Activated T-cell treated with anti-CD3 and anti-CD28 coated beads for 4 hours (primary cell): ENCODE results near the gene ERAL1.
"Not testable (repeated sequence)": the region's sequence is repeated elsewhere in the genome, so short reads cannot be mapped to it uniquely, and the experiment has no call there.

ENCODE experiments used
- DNase-seq: peaks from one replicate; pipeline ENCODE4 v3.0.0-alpha.2; 2020

ERAL1 gene

DNA sequence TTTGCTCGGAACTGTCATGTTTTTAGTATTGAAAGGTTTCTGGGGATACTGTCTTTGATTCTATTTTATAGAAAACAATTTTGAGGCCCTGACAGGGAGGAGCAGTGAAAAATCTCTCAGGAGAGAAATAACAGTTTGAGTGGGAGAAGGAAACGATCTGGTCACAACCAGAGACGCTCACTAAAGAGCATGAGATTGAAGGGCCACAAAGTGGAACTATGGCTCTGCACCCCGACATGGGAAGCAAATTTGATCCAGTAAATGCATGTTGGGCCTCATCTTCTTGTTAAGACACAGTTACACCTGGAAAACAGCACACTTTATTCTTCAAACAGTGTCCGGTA lies 492 bp downstream of the ERAL1 start:
- no peak for DNase-seq

DNA sequence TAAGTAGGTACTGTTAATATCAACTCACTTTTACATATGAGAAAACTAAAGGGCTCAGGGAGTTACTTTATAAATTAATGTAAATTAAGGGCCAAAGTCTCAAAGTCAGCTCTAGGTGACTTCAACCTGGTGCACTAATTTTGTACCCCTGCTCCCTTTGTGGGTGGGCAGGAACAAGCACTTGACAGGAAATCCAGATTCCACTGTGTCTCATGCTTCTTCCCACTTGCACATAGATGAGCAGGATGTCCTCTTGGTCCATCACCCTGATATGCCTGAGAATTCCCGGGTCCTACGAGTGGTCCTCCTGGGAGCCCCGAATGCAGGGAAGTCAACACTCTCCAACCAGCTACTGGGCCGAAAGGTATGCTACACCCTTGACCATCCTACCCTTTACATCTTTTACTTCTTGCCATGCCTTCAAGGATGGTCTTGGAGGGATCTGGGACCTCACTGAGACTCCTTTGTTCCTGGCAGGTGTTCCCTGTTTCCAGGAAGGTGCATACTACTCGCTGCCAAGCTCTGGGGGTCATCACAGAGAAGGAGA lies 1.3 kb downstream of the ERAL1 start:
- DNase-seq, result no peak

DNA sequence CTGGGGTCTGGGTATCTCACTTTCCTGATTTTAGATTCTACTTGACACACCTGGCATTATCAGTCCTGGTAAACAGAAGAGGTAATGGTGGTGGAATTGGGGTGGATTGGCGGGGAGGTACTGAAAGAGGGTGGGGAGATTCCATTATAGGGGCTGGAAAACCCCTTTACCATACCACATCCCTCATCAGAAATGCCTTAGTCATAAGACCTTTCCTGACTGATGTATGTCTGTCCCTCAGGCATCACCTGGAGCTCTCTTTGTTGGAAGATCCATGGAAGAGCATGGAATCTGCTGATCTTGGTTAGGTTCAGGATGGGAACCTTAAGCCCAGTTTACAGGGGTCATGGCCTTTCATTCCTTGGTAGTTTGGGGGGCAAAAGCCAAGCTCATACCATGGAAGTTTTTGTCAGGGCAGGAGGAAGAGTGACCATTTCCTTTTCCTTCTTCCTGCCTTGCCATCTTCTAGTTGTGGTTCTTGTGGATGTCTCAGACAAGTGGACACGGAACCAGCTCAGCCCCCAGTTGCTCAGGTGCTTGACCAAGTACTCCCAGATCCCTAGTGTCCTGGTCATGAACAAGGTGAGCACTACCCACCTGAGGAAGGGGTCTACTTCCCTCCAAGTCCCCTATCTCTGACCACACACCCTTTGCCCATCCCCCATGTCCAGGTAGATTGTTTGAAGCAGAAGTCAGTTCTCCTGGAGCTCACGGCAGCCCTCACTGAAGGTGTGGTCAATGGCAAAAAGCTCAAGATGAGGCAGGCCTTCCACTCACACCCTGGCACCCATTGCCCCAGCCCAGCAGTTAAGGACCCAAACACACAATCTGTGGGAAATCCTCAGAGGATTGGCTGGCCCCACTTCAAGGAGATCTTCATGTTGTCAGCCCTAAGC lies 3.3 kb downstream of the ERAL1 start:
- no peak for DNase-seq

DNA sequence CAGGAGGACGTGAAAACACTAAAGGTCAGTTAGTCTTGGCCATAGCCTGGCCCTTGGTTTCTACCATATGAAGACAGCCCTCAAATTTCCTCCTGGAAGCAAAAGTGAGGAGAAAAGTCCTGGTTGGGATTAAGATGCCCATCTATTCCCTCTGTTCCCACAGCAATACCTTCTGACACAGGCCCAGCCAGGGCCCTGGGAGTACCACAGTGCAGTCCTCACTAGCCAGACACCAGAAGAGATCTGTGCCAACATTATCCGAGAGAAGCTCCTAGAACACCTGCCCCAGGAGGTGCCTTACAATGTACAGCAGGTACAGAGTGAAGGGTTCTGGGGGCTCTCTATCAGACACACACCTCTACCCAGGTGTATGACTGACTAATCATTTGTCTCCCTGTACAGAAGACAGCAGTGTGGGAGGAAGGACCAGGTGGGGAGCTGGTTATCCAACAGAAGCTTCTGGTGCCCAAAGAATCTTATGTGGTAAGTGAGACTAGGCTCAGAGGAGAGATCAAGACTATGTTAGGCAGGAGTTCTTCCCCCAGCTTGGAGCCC lies 4.1 kb downstream of the ERAL1 start:
- no peak for DNase-seq

DNA sequence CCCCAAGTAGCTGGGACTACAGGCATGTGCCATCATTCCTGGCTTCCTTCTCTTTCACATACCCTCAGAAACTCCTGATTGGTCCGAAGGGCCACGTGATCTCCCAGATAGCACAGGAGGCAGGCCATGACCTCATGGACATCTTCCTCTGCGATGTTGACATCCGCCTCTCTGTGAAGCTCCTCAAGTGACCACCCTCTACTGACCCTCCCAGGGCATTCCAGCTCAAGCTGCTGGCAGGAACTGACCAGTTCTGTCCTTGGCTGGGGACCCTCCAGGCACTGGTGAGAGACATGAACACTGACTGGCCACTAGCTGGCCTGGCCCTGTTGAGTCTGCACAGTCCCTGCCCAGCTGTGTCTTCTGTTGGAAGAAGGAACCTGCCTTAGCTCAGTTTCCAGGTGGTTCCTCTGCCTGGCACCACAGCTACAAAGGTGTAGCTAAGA lies 5.6 kb downstream of the ERAL1 start:
- DNase-seq, result no peak

DNA sequence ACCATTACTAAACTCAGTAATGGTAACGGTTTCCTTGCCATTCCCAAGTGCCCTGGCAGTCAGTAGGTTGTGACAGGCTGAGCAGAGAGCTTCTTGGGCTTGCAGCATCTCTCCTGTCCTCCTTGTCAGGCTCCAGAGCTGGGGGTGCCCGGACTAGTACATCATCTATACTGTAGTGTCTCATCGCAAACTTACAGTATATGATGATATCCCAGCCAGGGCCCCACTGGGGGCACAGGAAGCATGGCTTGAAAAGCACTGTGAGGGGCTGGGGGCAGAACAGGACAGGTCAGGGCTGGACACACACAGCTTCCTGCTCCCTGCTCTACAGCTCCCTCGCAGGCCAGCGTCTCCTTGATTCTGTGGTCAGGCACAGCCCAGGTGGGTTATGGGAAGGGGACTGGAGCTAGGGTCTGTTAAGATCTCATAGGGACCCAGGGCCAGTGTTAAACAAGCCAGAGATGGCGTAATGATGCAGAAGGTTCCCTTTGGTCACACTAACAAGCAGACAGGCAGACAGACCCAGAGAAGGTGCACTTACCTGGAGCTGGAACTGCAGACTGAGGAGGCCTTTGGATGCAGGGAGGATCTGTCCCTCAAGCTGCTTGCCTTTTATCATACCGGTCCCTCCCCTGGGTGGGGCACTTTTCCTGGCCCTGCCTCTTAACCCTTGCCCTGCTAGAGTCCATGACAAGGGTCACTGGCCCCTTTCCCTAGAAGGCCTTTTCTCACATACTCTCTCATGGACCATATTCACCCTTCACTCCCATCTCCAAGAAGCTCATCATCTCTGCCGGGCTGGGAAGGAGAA lies 6.8 kb downstream of the ERAL1 start:
- DNase-seq, result no peak

DNA sequence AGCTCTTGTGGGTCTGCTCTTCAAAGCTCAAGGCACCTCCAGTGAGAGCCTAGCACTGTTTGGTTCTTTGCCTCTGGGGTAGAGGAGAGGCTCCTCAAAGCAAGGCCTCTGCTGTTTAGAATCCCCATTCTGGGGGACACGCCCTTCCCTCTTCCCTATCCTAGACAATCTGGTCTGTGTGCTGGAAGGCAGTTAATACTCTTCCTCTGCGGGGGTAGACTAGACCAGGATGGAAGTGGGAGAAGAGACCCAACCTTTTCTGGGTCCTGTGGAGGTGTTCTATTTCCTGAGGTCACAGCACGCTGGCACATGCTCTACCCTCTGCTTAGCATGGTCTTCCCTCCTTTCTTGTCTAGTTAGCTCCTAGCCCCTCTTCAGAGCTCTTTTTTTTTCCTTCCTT lies 7.7 kb downstream of the ERAL1 start:
- no peak for DNase-seq

DNA sequence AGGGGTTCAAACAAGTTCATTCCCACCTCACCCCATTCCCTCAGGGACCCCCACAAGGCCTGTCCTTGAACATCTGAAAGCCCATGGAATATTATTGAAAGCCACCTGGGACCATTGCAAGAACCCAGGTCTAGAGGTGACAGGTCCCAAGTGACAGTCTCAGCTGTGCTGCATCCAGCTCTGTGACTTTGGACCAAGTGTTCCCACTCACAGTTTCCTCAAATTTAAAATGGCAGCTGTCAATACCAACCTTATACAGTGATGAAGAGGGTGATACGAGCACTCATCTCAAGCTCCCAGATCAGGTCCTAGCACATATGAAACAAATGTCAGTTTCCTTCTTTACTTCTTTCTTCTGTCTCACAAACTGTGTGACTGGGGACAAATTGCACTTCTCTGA lies 9.1 kb downstream of the ERAL1 start:
- DNase-seq, result no peak

DNA sequence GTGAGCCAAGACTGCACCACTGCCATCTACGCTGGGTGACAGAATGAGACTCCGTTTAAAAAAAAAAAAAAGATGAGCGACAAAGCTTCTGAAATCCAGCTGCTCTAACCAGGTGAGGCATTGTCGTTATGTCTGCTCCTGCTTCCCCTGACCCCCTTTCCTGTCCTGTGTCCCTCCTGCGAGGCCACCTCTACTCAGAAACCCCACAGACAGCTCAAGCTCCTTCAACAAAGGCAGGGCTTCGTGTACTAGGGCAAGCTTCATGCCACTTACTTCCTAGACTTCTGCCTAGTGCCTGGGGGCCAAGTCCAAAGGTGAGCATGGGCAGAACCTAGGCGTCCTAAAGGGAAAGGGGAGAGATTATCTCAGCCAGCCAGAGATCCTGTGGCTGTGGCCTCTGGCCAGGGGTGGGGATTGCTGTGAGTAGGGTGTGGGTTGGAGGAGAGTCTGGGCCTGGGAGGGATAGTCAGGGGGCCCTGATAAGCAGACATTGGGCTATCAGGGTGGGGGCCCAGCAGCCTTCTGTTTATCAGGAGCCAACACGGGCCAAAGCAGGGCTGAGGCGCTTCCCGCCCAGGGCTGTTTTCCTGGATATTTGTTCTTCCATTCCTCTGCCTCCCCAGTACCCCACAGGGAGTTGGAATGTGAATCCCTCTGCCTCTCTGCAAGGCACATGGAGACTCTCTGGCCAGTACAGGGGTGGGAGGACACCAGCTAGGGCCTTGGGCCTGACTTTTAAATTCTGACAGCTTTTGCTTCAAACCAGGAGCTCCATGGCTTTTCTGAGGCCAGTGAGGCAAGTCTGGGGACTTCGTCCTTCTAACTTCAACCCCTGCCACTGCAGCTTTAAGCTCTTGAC lies 10.4 kb downstream of the ERAL1 start:
- no peak for DNase-seq

DNA sequence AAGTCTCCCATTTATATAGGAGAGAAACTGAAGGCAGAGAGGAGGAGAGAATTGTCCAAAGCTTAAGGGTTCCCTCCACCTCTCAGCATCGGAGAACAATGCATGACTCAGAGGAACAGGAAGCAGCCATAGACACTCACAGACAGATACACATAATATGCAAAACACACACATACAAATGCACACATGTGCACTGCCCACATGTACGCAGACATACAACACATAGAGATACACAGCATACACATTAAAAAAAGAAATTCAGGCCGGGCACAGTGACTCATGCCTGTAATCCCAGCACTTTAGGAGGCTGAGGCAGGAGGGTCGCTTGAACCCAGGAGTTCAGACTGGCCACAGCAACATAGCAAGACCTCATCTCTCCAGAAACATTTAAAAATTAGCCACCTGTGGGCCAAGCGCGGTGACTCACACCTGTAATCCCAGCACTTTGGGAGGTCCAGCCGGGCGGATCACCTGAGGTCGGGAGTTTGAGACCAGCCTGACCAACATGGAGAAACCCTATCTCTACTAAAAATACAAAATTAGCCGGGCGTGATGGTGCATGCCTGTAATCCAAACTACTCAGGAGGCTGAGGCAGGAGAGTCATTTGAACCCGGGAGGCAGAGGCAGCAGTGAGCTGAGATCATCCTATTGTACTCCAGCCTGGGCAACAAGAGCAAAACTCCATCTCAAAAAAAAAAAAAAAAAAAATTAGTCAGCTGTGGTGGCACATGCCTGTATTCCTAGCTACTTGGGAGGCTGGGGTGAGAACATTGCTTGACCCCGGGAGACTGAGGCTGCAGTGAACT lies 11.3 kb downstream of the ERAL1 start:
- DNase-seq, result no peak

DNA sequence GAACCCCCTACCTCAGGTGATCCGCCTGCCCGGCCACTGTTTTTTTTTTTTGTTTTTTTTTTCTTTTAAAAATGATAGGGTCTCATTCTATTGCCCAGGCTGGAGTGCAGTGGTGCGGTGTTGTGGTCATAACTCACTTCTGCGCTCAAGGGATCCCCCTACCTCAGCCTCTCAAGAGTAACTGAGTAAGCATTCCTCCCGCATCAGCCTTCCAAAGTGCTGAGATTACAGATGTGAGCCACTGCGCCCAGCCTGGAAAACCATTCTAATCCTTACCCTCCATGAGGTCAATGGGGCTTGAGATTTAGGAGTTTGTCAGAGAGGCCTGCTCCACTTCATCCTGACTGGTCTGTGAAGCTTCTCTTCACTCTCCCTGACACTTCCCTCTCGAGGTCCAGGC lies 12.5 kb downstream of the ERAL1 start:
- DNase-seq, result no peak

DNA sequence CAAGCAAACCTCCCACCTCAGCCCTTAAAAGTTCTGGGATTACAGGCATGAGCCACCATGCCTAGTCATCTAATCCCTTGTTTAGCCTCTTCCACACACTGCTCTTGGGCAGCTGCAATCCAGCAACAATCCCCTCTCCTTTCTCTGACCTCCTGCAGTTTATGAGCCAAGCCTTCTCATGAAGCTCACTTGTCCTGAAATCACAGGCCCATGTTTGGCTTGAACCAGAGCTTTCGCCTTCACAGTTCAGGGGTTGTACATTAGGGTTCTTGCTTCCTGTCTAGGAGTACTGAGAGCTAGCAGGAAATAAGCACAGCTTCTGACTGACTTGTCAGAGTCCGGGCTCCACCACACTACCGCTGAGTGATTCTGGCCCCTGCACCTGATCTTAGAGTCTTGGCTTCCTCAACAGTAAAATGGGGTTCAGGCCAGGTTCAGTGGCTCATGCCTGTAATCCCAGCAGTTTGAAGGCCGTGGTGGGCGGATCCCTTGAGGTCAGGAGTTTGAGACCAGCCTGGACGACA lies 16.3 kb downstream of the ERAL1 start:
- DNase-seq, result no peak

DNA sequence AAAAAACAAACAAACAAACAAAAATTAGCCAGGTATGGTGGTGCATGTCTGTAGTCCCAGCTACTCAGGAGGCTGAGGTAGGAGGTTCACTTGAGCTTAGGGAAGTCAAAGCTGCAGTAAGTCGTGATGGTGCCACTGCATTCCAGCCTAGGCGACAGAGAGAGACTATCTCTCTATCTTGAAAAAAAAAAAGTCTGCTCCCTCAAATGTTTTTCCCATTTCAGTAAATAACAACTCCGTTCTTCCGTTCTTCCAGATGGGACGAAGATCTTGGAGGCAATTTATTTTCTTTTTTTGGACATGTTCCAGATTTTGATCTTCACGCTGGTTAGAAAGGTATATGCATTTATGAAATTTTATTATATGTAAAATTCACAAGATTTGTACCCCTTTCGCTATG lies 19.0 kb downstream of the ERAL1 start:
- no peak for DNase-seq

DNA sequence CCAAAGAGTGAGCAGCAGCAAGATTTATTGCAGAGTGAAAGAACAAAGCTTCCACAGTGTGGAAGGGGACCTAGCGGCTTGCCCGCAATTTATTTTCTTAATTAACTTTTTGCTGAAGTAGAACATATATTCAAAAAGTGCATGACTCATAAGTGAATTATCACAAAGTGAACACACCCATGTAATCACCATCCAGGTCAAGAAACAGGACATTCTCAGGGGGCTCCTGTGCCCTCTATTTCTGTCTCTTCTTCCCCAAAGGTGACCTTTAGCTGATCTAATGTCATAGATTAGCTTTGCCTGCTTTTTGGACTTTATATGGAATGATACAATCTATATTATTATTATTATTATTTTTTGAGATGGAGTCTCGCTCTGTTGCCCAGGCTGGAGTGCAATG lies 19.9 kb downstream of the ERAL1 start:
- DNase-seq, result no peak

DNA sequence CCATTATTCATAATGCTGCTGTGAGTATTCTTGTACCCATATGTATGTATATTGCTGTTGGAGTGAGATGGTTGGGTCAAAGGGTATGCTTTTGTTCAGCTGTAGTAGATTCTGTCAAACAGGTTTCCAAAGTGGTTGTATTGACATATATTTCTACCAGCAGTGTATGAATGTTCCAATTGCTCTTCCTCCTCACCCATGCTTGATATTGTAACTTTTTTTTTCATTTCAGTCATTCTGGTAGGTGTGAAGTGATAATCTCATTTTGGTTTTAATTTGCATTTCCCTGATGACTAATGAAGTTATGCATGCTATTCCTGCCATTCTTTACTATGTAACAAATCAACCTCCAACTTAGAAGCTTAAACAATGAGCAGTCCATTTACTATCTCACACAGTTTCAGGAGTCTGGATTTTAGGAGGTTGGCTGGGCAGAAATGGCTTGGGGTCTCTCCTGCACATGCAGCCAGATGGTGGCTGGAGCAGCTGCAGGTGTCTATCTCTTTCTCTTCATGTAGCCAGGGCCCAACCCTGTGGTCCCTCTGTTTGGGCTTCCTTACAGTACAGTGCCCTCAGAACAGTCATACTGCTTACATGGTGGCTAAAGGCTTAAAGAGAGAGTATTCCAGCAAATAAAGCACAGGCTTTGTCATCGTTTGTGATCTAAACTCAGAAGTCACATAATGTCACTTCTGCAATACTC lies 21.2 kb downstream of the ERAL1 start:
- no peak for DNase-seq

DNA sequence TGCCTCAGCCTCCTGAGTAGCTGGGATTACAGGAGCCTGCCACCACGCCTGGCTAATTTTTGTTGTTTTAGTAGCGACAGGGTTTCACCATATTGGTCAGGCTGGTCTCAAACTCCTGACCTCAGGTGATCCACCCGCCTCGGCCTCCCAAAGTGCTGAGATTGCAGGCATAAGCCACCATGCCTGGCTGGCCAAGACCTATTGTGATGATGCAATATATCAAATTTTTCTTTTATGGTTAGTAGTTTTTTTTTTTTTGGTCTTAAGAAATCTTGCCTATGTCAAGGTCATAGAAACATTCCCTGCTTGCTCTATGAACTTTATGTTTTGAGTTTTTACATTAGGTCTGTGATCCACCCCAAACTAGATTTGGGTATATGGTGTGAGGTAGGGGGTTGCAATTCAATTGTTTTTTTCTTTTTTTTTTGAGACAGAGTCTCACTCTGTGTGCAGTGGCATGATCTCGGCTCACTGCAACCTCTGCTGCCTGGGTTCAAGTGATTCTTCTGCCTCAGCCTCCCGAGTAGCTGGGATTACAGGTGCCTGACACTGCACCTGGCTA lies 22.4 kb downstream of the ERAL1 start:
- not testable (repeated sequence) for DNase-seq

DNA sequence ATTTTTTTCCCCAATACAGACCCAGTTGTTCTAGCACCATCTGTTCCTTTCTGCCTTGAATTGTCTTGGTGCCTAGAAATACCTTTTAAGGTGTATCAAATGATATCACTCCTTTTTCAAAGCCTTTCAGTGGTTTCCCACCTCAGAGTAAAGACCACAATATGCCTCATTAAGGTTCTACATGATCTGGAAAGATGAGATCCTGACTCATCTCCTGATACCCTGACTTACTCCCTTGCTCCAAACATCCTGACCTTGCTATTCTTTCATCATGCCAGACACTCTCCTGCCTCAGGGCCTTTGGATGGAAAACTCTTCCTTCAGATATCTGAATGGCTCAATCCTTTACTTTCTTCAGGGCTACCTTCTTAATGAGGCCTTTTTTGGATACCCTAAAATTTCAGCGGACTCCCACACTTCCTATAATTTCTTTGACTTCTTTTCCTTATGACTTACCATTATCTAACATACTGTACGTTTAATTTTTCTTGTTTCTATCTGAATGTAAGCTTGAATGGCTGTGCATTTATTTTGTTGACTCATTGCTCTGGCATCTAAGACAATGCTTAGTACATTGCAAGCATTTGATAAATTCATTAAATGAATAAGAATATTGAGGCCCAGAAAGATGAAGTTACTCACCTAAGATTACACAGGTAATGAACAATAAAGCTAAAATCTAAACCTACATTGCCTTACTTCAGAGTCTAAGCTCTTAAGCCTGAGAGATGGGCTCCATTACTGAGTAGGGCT lies 23.5 kb downstream of the ERAL1 start:
- DNase-seq, result no peak

DNA sequence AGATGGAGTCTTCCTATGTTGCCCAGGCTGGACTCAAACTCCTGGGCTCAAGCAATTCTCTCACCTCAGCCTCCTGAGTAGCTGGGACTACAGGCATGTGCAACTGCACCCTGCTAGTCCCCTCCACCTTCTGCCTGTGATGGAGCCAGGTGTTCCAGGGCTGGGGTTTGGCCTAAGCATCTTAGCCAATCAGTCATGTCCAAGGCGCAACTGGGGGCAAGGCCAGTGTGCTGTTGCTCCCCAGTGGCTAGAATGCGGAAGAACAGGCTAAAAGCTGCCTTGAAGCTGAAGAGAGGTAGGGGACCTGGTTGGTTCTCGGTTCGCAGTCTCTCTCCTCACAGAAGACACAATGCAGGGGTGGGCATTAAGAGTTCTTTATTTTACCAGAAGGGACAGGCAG lies 24.2 kb downstream of the ERAL1 start:
- DNase-seq, result no peak

DNA sequence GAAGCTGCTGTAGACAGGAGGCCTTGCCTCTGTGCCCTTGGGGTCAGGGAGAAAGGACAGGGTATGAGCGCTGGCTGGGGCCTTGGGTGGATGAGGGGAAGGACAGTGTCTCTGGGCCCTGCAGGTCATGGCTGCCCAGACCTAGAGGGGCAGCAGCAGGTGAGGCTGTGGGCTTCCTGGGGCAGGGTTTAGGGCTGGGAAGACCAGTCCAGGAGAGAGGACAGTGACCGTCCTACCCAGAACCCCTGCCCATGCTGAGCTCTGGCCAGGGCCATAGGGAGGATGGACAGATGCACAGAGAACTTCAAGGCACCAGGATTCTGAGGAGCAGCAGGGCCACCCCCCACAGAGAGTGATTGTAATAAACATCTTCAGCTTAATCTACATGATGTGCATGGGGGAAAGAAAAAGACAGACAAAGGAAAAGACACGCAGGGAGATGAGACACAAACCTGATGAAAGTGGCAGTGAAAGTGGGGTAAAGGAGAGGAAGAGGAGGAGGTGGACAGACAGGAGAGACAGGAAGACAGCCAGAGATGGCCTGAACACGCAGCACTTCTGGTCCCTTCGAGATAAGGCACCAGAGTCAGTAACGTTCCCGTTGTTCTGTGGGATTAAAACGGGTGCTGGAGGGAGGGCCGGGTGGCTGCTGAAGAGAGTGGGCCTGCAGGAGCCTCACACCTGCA lies 25.2 kb downstream of the ERAL1 start:
- DNase-seq, result no peak
